NCI-H2171 treated with DMSO at 0.1 percent for 48 hours (cell line): ENCODE data around the gene LHCGR.
"Not testable (repeated sequence)": the region's sequence is repeated elsewhere in the genome, so short reads cannot be mapped to it uniquely, and the experiment has no call there.

Source experiments
- DNase-seq: peaks from one replicate; lab custom pipeline; 2025; lab: John Stamatoyannopoulos, UW

The LHCGR gene

GRCh38 chr2:48739236-48739635 lies 16.3 kb downstream of the LHCGR start:
- not testable (repeated sequence) for DNase-seq

- no peak for DNase-seq
Observed at GRCh38 chr2:48738806-48739205, 16.7 kb downstream of the LHCGR start.

GRCh38 chr2:48736251-48736650 lies 19.3 kb downstream of the LHCGR start:
- DNase-seq: no peak

- DNase-seq: no peak
Observed at GRCh38 chr2:48734576-48735303, 20.8 kb downstream of the LHCGR start.

- DNase-seq: no peak
Observed at GRCh38 chr2:48733067-48733503, 22.4 kb downstream of the LHCGR start.

- DNase-seq: no peak
Observed at GRCh38 chr2:48728840-48729239, 26.7 kb downstream of the LHCGR start.

GRCh38 chr2:48728295-48728694 lies 27.2 kb downstream of the LHCGR start:
- DNase-seq: no peak

GRCh38 chr2:48727560-48727959 lies 28.0 kb downstream of the LHCGR start:
- no peak for DNase-seq

- no peak for DNase-seq
Observed at GRCh38 chr2:48725696-48726494, 29.6 kb downstream of the LHCGR start.

GRCh38 chr2:48724278-48724677 lies 31.2 kb downstream of the LHCGR start:
- DNase-seq: no peak

- DNase-seq: no peak
Observed at GRCh38 chr2:48723129-48723528, 32.4 kb downstream of the LHCGR start.

GRCh38 chr2:48722391-48722790 lies 33.1 kb downstream of the LHCGR start:
- no peak for DNase-seq

GRCh38 chr2:48721158-48721557 lies 34.4 kb downstream of the LHCGR start:
- no peak for DNase-seq

GRCh38 chr2:48719480-48720177 lies 35.9 kb downstream of the LHCGR start:
- no peak for DNase-seq

- no peak for DNase-seq
Observed at GRCh38 chr2:48717846-48718245, 37.7 kb downstream of the LHCGR start.

GRCh38 chr2:48715956-48716355 lies 39.6 kb downstream of the LHCGR start:
- peak; percentile 45 for DNase-seq

GRCh38 chr2:48715042-48715899 lies 40.3 kb downstream of the LHCGR start:
- DNase-seq: peak; percentile 8

GRCh38 chr2:48714245-48714644 lies 41.3 kb downstream of the LHCGR start:
- no peak for DNase-seq

GRCh38 chr2:48713647-48714046 lies 41.9 kb downstream of the LHCGR start:
- DNase-seq: no peak

- no peak for DNase-seq
Observed at GRCh38 chr2:48712151-48712550, 43.4 kb downstream of the LHCGR start.

- no peak for DNase-seq
Observed at GRCh38 chr2:48711343-48711742, 44.2 kb downstream of the LHCGR start.
